Neuronal stem cell (in vitro differentiated cells): ENCODE results near the gene EVX1.

Experiments
- DNase-seq: peaks from one replicate; pipeline ENCODE4 v3.0.0-alpha.2; 2013; ENCODE audit warnings: low spot score
- H2AFZ ChIP-seq: one replicate; pipeline ENCODE4 v1.6.1; 2013; ENCODE audit warnings: mild to moderate bottlenecking, low read length, inconsistent platforms
- H2AK5ac ChIP-seq: 2 replicates; pipeline ENCODE4 v1.6.1; 2013; ENCODE audit warnings: low read depth, mild to moderate bottlenecking, inconsistent platforms, low read length, moderate library complexity, mixed read lengths
- H2BK120ac ChIP-seq: 2 replicates; pipeline ENCODE4 v1.6.1; 2013; ENCODE audit warnings: low read depth, mild to moderate bottlenecking, inconsistent platforms, low read length, moderate library complexity, mixed read lengths
- H2BK12ac ChIP-seq: one replicate; pipeline ENCODE4 v1.6.1; 2013; ENCODE audit warnings: low read length, inconsistent platforms
- H2BK15ac ChIP-seq: 2 replicates; pipeline ENCODE4 v1.6.1; 2013; ENCODE audit warnings: mild to moderate bottlenecking, low read length, inconsistent platforms, mixed read lengths
- H2BK5ac ChIP-seq: one replicate; pipeline ENCODE4 v1.6.1; 2013; ENCODE audit warnings: inconsistent platforms, mild to moderate bottlenecking, low read length, moderate library complexity
- H3K14ac ChIP-seq: one replicate; pipeline ENCODE4 v1.6.1; 2013; ENCODE audit warnings: low read length, inconsistent platforms
- H3K18ac ChIP-seq: 2 replicates; pipeline ENCODE4 v1.6.1; 2013; ENCODE audit warnings: low read length, inconsistent platforms
- H3K23ac ChIP-seq: 2 replicates; pipeline ENCODE4 v1.6.1; 2013; ENCODE audit warnings: low read depth, mild to moderate bottlenecking, mixed read lengths, low read length, inconsistent platforms; ENCODE audit not compliant: poor library complexity
- H3K27ac ChIP-seq: replicated peaks from 3 replicates; pipeline ENCODE4 v1.5.1; 2013; ENCODE audit warnings: low read length, inconsistent platforms
- H3K27me3 ChIP-seq, 3 experiments: 2 replicates each; pipeline ENCODE4 v1.6.1; 2013; ENCODE audit warnings: low read length in 3 of 3, mild to moderate bottlenecking in 2 of 3, inconsistent platforms in 1 of 3, low read depth in 1 of 3, mixed read lengths in 1 of 3, moderate library complexity in 1 of 3; ENCODE audit not compliant: control insufficient read depth in 3 of 3, insufficient read depth in 3 of 3
- H3K36me3 ChIP-seq, 2 donors: replicated peaks in 1 of 2; 2 replicates each; pipeline ENCODE4 v1.6.1; 2013; ENCODE audit warnings: low read length in 2 of 2; ENCODE audit not compliant: control insufficient read depth in 2 of 2, insufficient read depth in 2 of 2
- H3K4ac ChIP-seq: 2 replicates; pipeline ENCODE4 v1.6.1; 2013; ENCODE audit warnings: inconsistent platforms, mild to moderate bottlenecking, low read length, moderate library complexity
- H3K4me1 ChIP-seq, 2 donors: 1 replicate in 1 of 2; 2 replicates in 1 of 2; pipeline ENCODE4 v1.6.1; 2013; ENCODE audit warnings: low read length in 2 of 2, low read depth in 1 of 2; ENCODE audit not compliant: control insufficient read depth in 2 of 2, insufficient read depth in 1 of 2
- H3K4me2 ChIP-seq: one replicate; pipeline ENCODE4 v1.6.1; 2013; ENCODE audit warnings: mild to moderate bottlenecking, low read length, inconsistent platforms; ENCODE audit not compliant: insufficient read depth, poor library complexity, severe bottlenecking
- H3K4me3 ChIP-seq, 2 donors: 2 replicates each; pipeline ENCODE4 v1.5.1; 2013; ENCODE audit warnings: low read length in 2 of 2, mild to moderate bottlenecking in 2 of 2, inconsistent platforms in 1 of 2, moderate library complexity in 1 of 2
- H3K79me1 ChIP-seq: one replicate; pipeline ENCODE4 v1.6.1; 2013; ENCODE audit warnings: low read depth, mild to moderate bottlenecking, inconsistent platforms, low read length, moderate library complexity
- H3K9ac ChIP-seq: one replicate; pipeline ENCODE4 v1.6.1; 2013; ENCODE audit warnings: mild to moderate bottlenecking, low read depth, low read length, inconsistent platforms; ENCODE audit not compliant: poor library complexity
- H3K9me3 ChIP-seq, 2 donors: replicated peaks in 1 of 2; 2 replicates each; pipeline versions ENCODE3 to v1.6.1; 2013; ENCODE audit warnings: low read length in 2 of 2, mild to moderate bottlenecking in 2 of 2, inconsistent platforms in 1 of 2, low read depth in 1 of 2, mixed read lengths in 1 of 2, moderate library complexity in 1 of 2; ENCODE audit not compliant: control insufficient read depth in 2 of 2, insufficient read depth in 1 of 2
- H4K8ac ChIP-seq: one replicate; pipeline ENCODE4 v1.6.1; 2013; ENCODE audit warnings: low read depth, mild to moderate bottlenecking, inconsistent platforms, low read length, moderate library complexity
- H4K91ac ChIP-seq: one replicate; pipeline ENCODE4 v1.6.1; 2013; ENCODE audit warnings: low read length, low read depth, mild to moderate bottlenecking, inconsistent platforms; ENCODE audit not compliant: poor library complexity
- WGBS, 2 donors: extraction: QIAGEN DNeasy Blood & Tissue Kit; methylation state at CpG; one replicate each; pipeline ENCODE4 v1.1.7; 2013; ENCODE audit warnings: missing lambda C conversion rate in 2 of 2, mixed read lengths in 1 of 2; ENCODE audit not compliant: insufficient read length in 2 of 2, insufficient replicate concordance in 1 of 2; ENCODE audit errors: extremely low coverage in 2 of 2; 5-methylcytosine and 5-hydroxymethylcytosine counted together

The EVX1 gene

DNA sequence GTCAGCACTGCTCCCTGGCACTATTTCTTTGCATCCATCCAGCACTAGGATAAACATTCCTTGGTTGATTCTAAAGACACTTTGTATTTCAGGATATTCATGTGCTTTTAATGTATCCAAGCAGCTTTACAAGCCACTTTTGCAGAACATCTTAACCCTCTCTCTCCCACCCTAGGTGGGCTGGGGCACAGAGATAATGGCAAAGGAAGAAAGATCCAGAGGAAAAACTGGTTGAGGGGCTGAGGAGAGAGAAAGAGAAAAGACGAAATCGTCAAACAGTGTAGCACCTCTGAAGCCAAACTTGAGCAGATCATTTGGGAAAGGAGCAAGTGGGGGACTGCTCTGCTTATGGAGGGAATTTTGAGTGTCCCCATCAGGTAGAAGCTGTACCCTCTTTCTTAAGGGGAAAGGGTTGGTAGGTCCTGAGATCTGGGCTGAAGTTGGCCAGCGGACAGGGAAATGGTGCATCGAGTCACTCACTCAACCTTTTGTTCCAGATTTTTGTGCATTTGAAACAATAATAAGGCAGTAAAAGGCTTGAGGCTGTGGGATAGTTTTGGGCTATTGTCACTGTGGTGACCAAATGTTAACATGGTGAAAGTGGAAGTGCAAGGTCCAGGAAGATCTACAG lies 38.5 kb upstream of the EVX1 start:
- H3K4me1 ChIP-seq: peaks cover 0 to 1% of the 10 kb centered on the region in 2 donors
- H4K8ac ChIP-seq: no peak overlapping the region
- WGBS, 2 donors: no CpG with 5 or more reads among the region's 4 CpGs
- no peak overlapping the region for H3K14ac ChIP-seq
- H2BK120ac ChIP-seq: no peak overlapping the region
- H3K23ac ChIP-seq: no peak overlapping the region
- peaks cover 61 to 97% (median 94%) of the 10 kb centered on the region in 3 experiments for H3K27me3 ChIP-seq
- no peak overlapping the region for H2AK5ac ChIP-seq
- H3K4me2 ChIP-seq: no peak overlapping the region
- H4K91ac ChIP-seq: no peak overlapping the region
- no peak overlapping the region for H2BK12ac ChIP-seq
- no peak overlapping the region for H3K4ac ChIP-seq
- H3K27ac ChIP-seq: no peak overlapping the region
- no peaks in the 10 kb centered on the region for H3K9me3 ChIP-seq
- no peak overlapping the region for H3K9ac ChIP-seq
- H3K79me1 ChIP-seq: no peaks in the 10 kb centered on the region
- H2BK5ac ChIP-seq: no peak overlapping the region
- no peak overlapping the region for H3K4me3 ChIP-seq
- no peaks in the 10 kb centered on the region for H3K36me3 ChIP-seq
- H2AFZ ChIP-seq: no peak overlapping the region
- H2BK15ac ChIP-seq: no peak overlapping the region
- no peak for DNase-seq
- no peak overlapping the region for H3K18ac ChIP-seq

DNA sequence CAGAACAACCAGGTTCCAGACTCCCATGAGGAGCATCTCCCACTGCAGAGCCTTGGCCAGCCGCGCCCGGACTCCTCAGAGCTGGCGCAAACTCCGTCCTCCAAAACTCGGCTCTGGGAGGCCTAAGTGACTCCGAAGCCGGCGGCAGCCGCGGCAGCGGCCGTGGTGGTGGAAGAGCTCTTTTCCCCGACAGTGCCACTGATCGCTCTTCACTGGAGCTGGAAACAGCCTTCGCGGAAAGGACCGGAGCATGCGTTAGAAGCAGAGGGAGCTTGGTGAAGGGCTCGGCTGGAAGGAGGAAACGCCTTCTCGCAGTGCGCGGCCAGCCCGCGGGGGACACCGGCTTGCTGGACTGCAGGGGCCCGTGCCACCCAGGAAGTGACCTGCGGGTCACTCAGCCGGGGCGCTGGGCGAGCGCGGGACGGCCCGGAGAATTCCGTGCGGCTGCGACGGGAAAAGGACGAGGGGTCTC lies 37.7 kb upstream of the EVX1 start:
- no peak overlapping the region for H3K4me2 ChIP-seq
- H4K91ac ChIP-seq: no peak overlapping the region
- H2BK5ac ChIP-seq: no peak overlapping the region
- no peaks in the 10 kb centered on the region for H3K9me3 ChIP-seq
- H3K4me1 ChIP-seq: peaks cover 0 to 1% of the 10 kb centered on the region in 2 donors
- H2BK120ac ChIP-seq: no peak overlapping the region
- H3K18ac ChIP-seq: peak overlapping the region; percentile 76
- no peak overlapping the region for H3K9ac ChIP-seq
- H3K27ac ChIP-seq: no peak overlapping the region
- no peak overlapping the region for H2BK12ac ChIP-seq
- DNase-seq: no peak
- no peak overlapping the region for H4K8ac ChIP-seq
- WGBS, 2 donors: no CpG with 5 or more reads among the region's 41 CpGs
- no peak overlapping the region for H3K4me3 ChIP-seq
- peak overlapping the region; percentile 17 for H3K14ac ChIP-seq
- no peak overlapping the region for H2AK5ac ChIP-seq
- H3K36me3 ChIP-seq: no peaks in the 10 kb centered on the region
- H3K27me3 ChIP-seq: peaks cover 56 to 99% (median 97%) of the 10 kb centered on the region in 3 experiments
- H3K23ac ChIP-seq: peak overlapping the region; percentile 50
- no peaks in the 10 kb centered on the region for H3K79me1 ChIP-seq
- no peak overlapping the region for H2BK15ac ChIP-seq
- peak overlapping the region; percentile 71 for H2AFZ ChIP-seq
- H3K4ac ChIP-seq: no peak overlapping the region

DNA sequence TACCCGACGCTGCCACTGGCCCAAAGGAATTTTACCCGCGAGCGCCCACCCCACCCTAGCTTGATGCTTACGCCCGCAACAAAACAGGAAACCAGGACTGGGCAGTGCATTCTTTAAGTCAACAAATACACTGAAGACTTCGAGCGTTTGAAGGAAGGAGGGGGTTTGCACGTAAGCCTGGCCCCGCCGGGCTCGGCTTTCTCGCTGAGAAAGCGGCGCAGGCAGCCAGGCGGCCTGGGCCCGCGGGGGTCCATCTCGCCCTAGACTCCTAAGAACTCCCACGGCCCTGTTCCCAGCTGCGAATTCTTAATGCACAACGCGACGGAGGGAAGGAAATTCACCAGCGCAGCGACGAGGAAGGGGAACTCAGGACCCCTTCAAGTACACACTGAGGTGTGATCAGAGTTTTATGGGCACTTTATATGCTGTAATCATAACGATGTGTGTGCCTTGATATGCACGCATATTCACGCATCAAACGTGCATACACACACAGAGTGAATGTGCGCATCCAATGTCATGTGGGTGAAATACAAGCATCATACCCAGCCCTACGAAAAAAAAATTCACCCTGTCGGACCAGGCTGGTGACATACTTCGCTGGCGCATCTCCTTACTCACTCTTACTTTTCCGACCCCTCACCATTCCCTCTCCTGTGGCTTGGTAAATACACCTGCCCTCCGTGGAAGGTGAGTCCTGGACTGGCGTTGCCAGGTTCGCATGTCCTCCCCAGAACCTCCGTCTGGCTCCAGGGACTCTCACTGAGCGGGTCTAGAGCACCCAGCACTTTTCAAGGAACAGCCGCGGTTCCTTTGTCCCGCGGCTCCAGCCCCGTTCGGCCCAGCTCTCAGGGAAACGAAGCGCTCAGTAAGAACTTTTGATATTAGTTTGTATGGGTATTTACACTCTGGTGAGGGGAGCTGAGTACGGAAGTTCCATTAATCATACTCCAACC lies 37.0 kb upstream of the EVX1 start:
- no peak for DNase-seq
- H3K27ac ChIP-seq: no peak overlapping the region
- H3K9ac ChIP-seq: no peak overlapping the region
- H3K4me1 ChIP-seq: no peaks in the 10 kb centered on the region
- H3K4me3 ChIP-seq: no peak overlapping the region
- H2BK120ac ChIP-seq: no peak overlapping the region
- no peak overlapping the region for H3K4ac ChIP-seq
- WGBS, 2 donors: no CpG with 5 or more reads among the region's 52 CpGs
- H3K9me3 ChIP-seq: no peaks in the 10 kb centered on the region
- no peak overlapping the region for H2BK12ac ChIP-seq
- H2BK15ac ChIP-seq: no peak overlapping the region
- H3K36me3 ChIP-seq: no peaks in the 10 kb centered on the region
- no peak overlapping the region for H3K18ac ChIP-seq
- H3K14ac ChIP-seq: peak overlapping the region; percentile 17
- H2AFZ ChIP-seq: peak overlapping the region; percentile 71
- H4K91ac ChIP-seq: no peak overlapping the region
- no peak overlapping the region for H2AK5ac ChIP-seq
- H3K23ac ChIP-seq: peak overlapping the region; percentile 89
- H2BK5ac ChIP-seq: no peak overlapping the region
- no peak overlapping the region for H4K8ac ChIP-seq
- no peak overlapping the region for H3K4me2 ChIP-seq
- H3K27me3 ChIP-seq: peaks cover 49 to 100% (median 97%) of the 10 kb centered on the region in 3 experiments
- H3K79me1 ChIP-seq: no peaks in the 10 kb centered on the region
